PC-9 (cell line): ENCODE data around the gene LOXL1. TPM values are rescaled to one million over a fixed set of nuclear protein-coding genes. Genes with fewer than 3 reads are reported as not detected.
A peak's percentile ranks its signal among the peaks of the same experiment; 100 is the strongest.

Experiments used
- BruUV-seq: library from RNA; stranded (reverse); fragments of 400-500 nt; replicated peaks from 2 replicates; lab custom pipeline; 2021; lab: Mats Ljungman, UMichigan
- CTCF ChIA-PET: fragments of 300-600 bp; sonication (Branson Sonifier 250); formaldehyde crosslinking; loops from one replicate; lab custom pipeline; 2022; ENCODE audit warnings: antibody characterized with exemption; lab: Charles Lee
- POLR2A ChIA-PET: fragments of 300-600 bp; sonication (Branson Sonifier 250); formaldehyde crosslinking; loops from one replicate; lab custom pipeline; 2022; ENCODE audit warnings: antibody characterized with exemption; ENCODE audit not compliant: unreplicated experiment; lab: Charles Lee
- DNase-seq, 2 experiments: peaks; one replicate each; pipeline versions ENCODE4 v3.0.0 to v3.0.0-alpha.2; 2015 to 2022; ENCODE audit warnings: mixed read lengths in 1 of 2
- H2AFZ ChIP-seq: fragments of 200-600 bp; sonication (generic); 2 replicates; pipeline ENCODE4 v1.8.1; 2017; ENCODE audit warnings: antibody characterized with exemption
- H3F3A ChIP-seq: fragments of 200-600 bp; sonication (generic); 2 replicates; pipeline ENCODE4 v1.8.1; 2017; ENCODE audit warnings: antibody characterized with exemption, mild to moderate bottlenecking, low read depth; ENCODE audit not compliant: insufficient read depth
- H3K27ac ChIP-seq: fragments of 200-600 bp; sonication (generic); 2 replicates; pipeline ENCODE4 v1.6.1; 2016; ENCODE audit warnings: mixed run types
- H3K27me3 ChIP-seq: fragments of 200-600 bp; sonication (generic); 2 replicates; pipeline ENCODE4 v1.6.1; 2016; ENCODE audit warnings: low read depth, mixed run types; ENCODE audit not compliant: insufficient read depth
- H3K36me3 ChIP-seq: fragments of 200-600 bp; sonication (generic); 2 replicates; pipeline ENCODE4 v1.6.1; 2016; ENCODE audit warnings: low read depth, mixed run types
- H3K4me1 ChIP-seq: fragments of 200-600 bp; sonication (generic); replicated peaks from 2 replicates; pipeline ENCODE4 v1.6.1; 2016; ENCODE audit warnings: mixed run types; ENCODE audit not compliant: insufficient read depth
- H3K4me2 ChIP-seq: fragments of 200-600 bp; sonication (generic); 2 replicates; pipeline ENCODE4 v1.6.1; 2017; ENCODE audit warnings: mixed run types
- H3K4me3 ChIP-seq: fragments of 200-600 bp; sonication (generic); 2 replicates; pipeline ENCODE4 v1.6.1; 2016; ENCODE audit warnings: mixed run types
- H3K79me2 ChIP-seq: fragments of 200-600 bp; sonication (generic); 2 replicates; pipeline ENCODE4 v1.6.1; 2017; ENCODE audit warnings: low read depth, mixed run types
- H3K9me2 ChIP-seq: fragments of 200-600 bp; sonication (generic); 2 replicates; pipeline ENCODE4 v1.8.1; 2017; ENCODE audit warnings: mild to moderate bottlenecking; ENCODE audit not compliant: insufficient read depth
- H3K9me3 ChIP-seq: fragments of 200-600 bp; sonication (generic); 2 replicates; pipeline ENCODE4 v1.8.1; 2016; ENCODE audit warnings: low read depth; ENCODE audit not compliant: insufficient read depth
- H4K20me1 ChIP-seq: fragments of 200-600 bp; sonication (generic); 2 replicates; pipeline ENCODE4 v1.8.1; 2017; ENCODE audit not compliant: insufficient read depth
- EZH2 ChIP-seq: fragments of 200-600 bp; sonication (generic); IDR thresholded peaks from 2 replicates; pipeline ENCODE4 v1.8.0; 2017; ENCODE audit warnings: antibody characterized with exemption, low read depth
- intact Hi-C: fragments of 100-400 bp; cut with micrococcal nuclease; formaldehyde crosslinking; loops from one replicate; pipeline ENCODE4 v1.10.0; 2022; ENCODE audit not compliant: unreplicated experiment
- total RNA-seq: library from RNA; stranded (reverse); gene quantifications from 2 replicates; pipeline ENCODE4 v1.2.3, GENCODE V29; 2021
- TF ChIP-seq, protein P1 (sequence below): fragments of 200-600 bp; sonication (generic); conservative IDR thresholded peaks from 2 replicates; pipeline ENCODE4 v1.6.1; 2017; ENCODE audit warnings: mixed run types, antibody characterized with exemption, mild to moderate bottlenecking, moderate library complexity

Gene LOXL1
- total RNA-seq, 1 experiment from 2014 or later, result 50.7 TPM

DNA sequence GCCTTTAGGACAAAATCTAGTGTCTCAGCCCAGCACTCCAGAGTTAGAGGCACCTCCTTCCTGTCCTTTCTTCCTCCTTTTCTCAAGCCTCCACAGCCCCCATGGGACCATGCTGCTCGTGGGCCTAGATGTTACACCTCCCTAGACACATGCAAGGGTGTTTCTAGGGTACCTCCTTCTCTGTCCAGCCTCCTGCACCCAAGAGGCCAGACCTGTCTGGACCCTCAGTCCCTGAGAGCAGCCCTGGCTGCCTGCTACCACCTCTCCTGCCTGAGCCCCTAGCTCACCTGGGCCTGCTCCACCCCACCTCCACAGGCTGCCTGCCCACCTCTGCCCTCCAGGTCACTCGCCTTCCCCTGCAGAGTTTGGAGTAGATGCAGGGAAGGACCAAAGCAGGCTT is 5.2 kb downstream of the LOXL1 start:
- Histone ChIP-seq H3K79me2 (peaks cover 67% of the 10 kb centered on the region), H3K27ac (no peak overlapping the region), H3K27me3 (no peaks in the 10 kb centered on the region), H3F3A (peaks cover 44% of the 10 kb centered on the region), H3K4me1 (peaks cover 66% of the 10 kb centered on the region), H3K4me3 (no peak overlapping the region), H3K4me2 (no peak overlapping the region), H3K36me3 (0 out of 2 replicates have a peak, but pooled peaks cover 7% of the 10 kb centered on the region), H4K20me1 (peaks cover 7% of the 10 kb centered on the region), H3K9me2 (no peaks in the 10 kb centered on the region), H2AFZ (no peak overlapping the region), H3K9me3 (no peaks in the 10 kb centered on the region)
- intact Hi-C loops, result no loop called here
- BruUV-seq, result no TSS peak
- POLR2A ChIA-PET, result no interaction called here
- no peak for TF ChIP-seq EZH2
- TF ChIP-seq, protein P1, sequence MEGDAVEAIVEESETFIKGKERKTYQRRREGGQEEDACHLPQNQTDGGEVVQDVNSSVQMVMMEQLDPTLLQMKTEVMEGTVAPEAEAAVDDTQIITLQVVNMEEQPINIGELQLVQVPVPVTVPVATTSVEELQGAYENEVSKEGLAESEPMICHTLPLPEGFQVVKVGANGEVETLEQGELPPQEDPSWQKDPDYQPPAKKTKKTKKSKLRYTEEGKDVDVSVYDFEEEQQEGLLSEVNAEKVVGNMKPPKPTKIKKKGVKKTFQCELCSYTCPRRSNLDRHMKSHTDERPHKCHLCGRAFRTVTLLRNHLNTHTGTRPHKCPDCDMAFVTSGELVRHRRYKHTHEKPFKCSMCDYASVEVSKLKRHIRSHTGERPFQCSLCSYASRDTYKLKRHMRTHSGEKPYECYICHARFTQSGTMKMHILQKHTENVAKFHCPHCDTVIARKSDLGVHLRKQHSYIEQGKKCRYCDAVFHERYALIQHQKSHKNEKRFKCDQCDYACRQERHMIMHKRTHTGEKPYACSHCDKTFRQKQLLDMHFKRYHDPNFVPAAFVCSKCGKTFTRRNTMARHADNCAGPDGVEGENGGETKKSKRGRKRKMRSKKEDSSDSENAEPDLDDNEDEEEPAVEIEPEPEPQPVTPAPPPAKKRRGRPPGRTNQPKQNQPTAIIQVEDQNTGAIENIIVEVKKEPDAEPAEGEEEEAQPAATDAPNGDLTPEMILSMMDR, result no peak
- CTCF ChIA-PET, result no interaction called here
- no peak for DNase-seq

DNA sequence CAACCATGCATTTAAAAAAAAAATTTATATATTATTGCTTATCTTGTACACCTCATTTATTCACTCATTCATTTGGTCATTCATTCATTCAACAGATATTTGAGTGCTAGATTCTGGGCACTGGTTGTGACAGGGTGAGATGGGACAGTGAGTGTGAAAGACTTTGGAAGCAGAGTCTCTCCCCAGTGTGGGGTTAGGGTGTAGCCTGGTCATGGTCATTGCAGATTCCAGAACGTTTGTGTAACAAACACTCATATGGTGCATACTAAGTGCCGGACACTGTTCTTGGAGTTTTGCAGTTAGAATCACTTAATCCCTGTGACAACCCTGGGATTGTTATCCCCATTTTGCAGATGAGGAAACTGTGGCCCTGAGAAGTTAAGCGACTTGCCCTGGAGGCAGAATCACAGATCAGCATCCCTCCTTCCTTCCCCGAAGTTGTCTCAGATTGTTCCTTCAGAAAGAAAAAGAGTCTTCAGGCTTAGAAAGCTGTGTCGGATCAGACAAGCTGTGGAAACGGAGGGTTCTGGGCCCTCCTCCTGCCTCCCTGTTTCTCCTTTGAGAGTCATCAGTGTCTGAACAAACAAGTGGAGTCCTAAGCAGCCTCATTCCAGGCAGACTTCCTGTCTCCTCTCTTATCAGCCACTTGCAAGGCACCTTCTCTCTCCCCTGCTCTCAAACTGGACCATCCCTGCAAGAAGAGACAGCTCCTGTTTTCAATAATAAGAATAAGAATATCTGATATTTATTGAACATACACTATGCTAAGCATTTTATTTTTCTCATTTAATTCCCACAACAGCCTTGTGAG is 6.3 kb downstream of the LOXL1 start:
- ChIA-PET CTCF (interaction anchor here (0.6 kb wide), 1 partner anchor 66 kb away, joined by 3 read pairs; no protein-coding TSS in a partner anchor), POLR2A (no interaction called here)
- H3K27me3 ChIP-seq, result no peaks in the 10 kb centered on the region
- peaks cover 78% of the 10 kb centered on the region for H3K4me1 ChIP-seq
- no peaks in the 10 kb centered on the region for H3K9me3 ChIP-seq
- no peak overlapping the region for H2AFZ ChIP-seq
- intact Hi-C loops, result no loop called here
- DNase-seq, result no peak
- H3F3A ChIP-seq, result peaks cover 48% of the 10 kb centered on the region
- no peaks in the 10 kb centered on the region for H3K9me2 ChIP-seq
- peaks cover 7% of the 10 kb centered on the region for H4K20me1 ChIP-seq
- H3K79me2 ChIP-seq, result peaks cover 78% of the 10 kb centered on the region
- no TSS peak for BruUV-seq
- TF ChIP-seq, protein P1, result no peak
- TF ChIP-seq EZH2, result no peak
- H3K27ac ChIP-seq, result peak overlapping the region; percentile 86
- 0 out of 2 replicates have a peak, but pooled peaks cover 7% of the 10 kb centered on the region for H3K36me3 ChIP-seq
- H3K4me2 ChIP-seq, result peak overlapping the region; percentile 98
- no peak overlapping the region for H3K4me3 ChIP-seq

DNA sequence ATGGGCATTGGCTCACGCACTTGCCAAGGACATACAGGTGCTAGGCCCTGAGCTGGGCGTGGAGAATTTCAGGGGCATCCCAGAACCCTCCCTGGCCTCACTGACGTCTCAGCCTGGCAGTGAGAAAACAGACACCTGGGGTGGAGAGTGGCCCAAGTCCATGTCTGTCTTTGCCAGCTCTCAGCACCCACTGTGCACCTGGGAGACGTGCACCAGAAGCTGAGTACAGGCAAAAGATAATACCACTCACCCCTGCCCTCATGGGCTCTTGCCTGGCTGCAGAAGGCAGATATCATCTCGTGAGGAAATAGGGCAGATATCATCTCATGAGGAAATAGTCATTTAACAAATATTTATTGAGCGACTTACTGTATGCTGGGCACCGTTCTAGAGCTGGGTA is 8.0 kb downstream of the LOXL1 start:
- BruUV-seq, result no TSS peak
- DNase-seq, result peak; percentile 34 to 91
- peaks cover 7% of the 10 kb centered on the region for H4K20me1 ChIP-seq
- CTCF ChIA-PET, result no interaction called here
- peaks cover 80% of the 10 kb centered on the region for H3K79me2 ChIP-seq
- peak overlapping the region; percentile 98 for H3K4me2 ChIP-seq
- POLR2A ChIA-PET, result no interaction called here
- no peaks in the 10 kb centered on the region for H3K9me2 ChIP-seq
- no peaks in the 10 kb centered on the region for H3K27me3 ChIP-seq
- peaks cover 86% of the 10 kb centered on the region for H3K4me1 ChIP-seq
- H3K9me3 ChIP-seq, result no peaks in the 10 kb centered on the region
- peaks cover 63% of the 10 kb centered on the region for H3F3A ChIP-seq
- H3K36me3 ChIP-seq, result 0 out of 2 replicates have a peak, but pooled peaks cover 7% of the 10 kb centered on the region
- H2AFZ ChIP-seq, result no peak overlapping the region
- H3K27ac ChIP-seq, result peak overlapping the region; percentile 86
- TF ChIP-seq, protein P1, result no peak
- no peak for TF ChIP-seq EZH2
- no peak overlapping the region; the same call in 1 of the 2 replicates for H3K4me3 ChIP-seq
- intact Hi-C loops, result no loop called here
